Activated CD8-positive, alpha-beta memory T cell treated with anti-CD3 and anti-CD28 coated beads for 36 hours (primary cell): ENCODE measurements around the gene GALNT5. TPM values are rescaled to one million over a fixed set of nuclear protein-coding genes. Genes with fewer than 3 reads are reported as not detected.

Experiments
- CTCF ChIA-PET: fragments of 350-600 bp; sonication (Branson Sonifier 250); formaldehyde crosslinking; loops from one replicate; lab custom pipeline; 2021; ENCODE audit warnings: antibody characterized with exemption; lab: Charles Lee
- POLR2A ChIA-PET: fragments of 350-600 bp; sonication (Branson Sonifier 250); formaldehyde crosslinking; loops from one replicate; lab custom pipeline; 2021; ENCODE audit warnings: antibody characterized with exemption; lab: Charles Lee
- total RNA-seq, 2 experiments: library from RNA; stranded (reverse); gene quantifications; one replicate each; pipeline ENCODE4 v1.2.3, GENCODE V29; 2021

Gene GALNT5
- total RNA-seq, 2 experiments from 2014 or later = not detected

- CTCF ChIA-PET = interaction anchor here (1.9 to 4.4 kb wide), 2 partner anchors 12 to 14 kb away, joined by 5 to 20 read pairs; no protein-coding TSS in a partner anchor
- POLR2A ChIA-PET = no interaction called here
These were observed 58.4 kb downstream of the GALNT5 start for GRCh38 chr2:157315901-157316300.

DNA sequence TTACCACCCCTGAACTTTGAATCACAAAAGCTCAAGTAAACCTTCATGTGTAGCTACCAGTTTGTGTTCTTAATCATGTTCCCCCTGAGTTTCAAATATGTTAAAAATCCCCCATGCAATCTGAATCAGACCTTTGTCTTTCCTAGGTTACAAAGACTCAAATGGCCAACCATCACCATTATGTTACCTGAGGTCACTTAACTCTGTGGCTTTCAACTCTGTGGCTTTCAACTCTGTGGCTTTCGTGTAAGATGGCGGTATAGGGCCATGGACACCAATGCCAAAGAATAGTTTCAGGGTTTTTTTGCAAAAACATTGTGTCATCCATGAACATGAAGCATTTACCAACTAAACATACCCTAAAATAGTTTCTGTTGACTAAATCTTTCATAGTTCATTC lies 61.4 kb downstream of the GALNT5 start:
- CTCF ChIA-PET = interaction anchor here (0.8 to 0.9 kb wide), 2 partner anchors 17 to 310 kb away, joined by 3 read pairs; partner anchors contain the start of gene ACVR1C

GRCh38 chr2:157319795-157320194 lies 62.3 kb downstream of the GALNT5 start:
- CTCF ChIA-PET = no interaction called here
- POLR2A ChIA-PET = no interaction called here

More for the DNA sequence above, 61.4 kb downstream of the GALNT5 start:
- POLR2A ChIA-PET = no interaction called here

- ChIA-PET POLR2A (no interaction called here), CTCF (interaction anchor here (0.7 kb wide), 1 partner anchor 11 kb away, joined by 3 read pairs; no protein-coding TSS in a partner anchor)
These were observed 62.9 kb downstream of the GALNT5 start for GRCh38 chr2:157320409-157320808.

GRCh38 chr2:157321466-157321865 lies 64.0 kb downstream of the GALNT5 start:
- ChIA-PET POLR2A (no interaction called here), CTCF (no interaction called here)

DNA sequence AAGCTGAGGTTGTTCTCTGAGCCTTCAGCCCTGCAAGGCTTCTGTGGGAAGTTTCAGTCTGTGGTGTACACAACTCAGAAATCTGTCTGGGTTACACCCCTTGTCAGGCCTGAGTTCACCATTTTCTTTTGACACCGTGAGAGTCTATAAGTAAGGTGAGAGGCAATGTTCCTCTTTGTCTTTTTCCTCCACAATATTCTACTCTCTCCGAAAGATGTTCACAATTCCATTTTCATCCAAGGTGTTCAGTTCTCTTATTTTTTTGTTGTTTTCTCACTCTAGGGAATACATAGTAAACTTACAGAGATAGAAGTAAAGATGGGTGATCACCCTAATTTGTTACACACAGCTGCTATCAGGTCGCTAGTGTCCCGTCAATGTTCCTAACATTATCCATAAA lies 64.9 kb downstream of the GALNT5 start:
- POLR2A ChIA-PET = no interaction called here

GRCh38 chr2:157324331-157324843 lies 66.9 kb downstream of the GALNT5 start:
- ChIA-PET CTCF (interaction anchor here (1.2 to 1.5 kb wide), 2 partner anchors 22 to 304 kb away, joined by 3 to 4 read pairs; partner anchors contain the start of gene ACVR1C), POLR2A (interaction anchor here (0.6 kb wide), 1 partner anchor 95 kb away, joined by 3 read pairs; no protein-coding TSS in a partner anchor)

More for the DNA sequence above, 64.9 kb downstream of the GALNT5 start:
- CTCF ChIA-PET = no interaction called here

DNA sequence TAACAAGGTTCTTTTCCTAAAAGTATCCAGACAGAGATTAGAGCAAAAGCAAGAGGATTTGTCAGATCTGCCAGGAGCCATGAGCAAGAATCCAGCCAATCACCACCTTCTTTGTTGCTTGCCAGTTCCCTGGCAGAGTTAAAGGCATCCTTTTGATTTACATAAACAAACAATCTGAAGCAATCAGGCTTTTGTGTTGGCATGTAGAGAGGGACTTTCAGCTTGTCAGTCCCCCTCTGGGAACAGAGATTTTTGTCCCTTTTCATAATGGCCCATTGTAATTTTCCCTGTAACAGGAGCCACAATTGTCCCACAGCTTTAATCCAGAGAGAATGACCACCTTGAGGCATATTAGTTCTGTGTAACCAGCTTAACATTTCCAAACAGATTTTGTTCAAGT lies 68.3 kb downstream of the GALNT5 start, which contains the start of gene ERMN:
Gene ERMN (minus strand): TSS at position 39 of the 400 bp plus-strand sequence. CDS start 182 bp downstream, outside the sequence.
- ChIA-PET CTCF (interaction anchor here (0.8 to 2.5 kb wide), 6 partner anchors 10 to 167 kb away, joined by 3 to 9 read pairs (median 3); no protein-coding TSS in a partner anchor), POLR2A (interaction anchor here (1.1 to 1.4 kb wide), 2 partner anchors 85 to 93 kb away, joined by 3 read pairs; no protein-coding TSS in a partner anchor)

GRCh38 chr2:157326698-157327097 lies 69.2 kb downstream of the GALNT5 start:
- ChIA-PET CTCF (interaction anchor here (0.6 to 2.5 kb wide), 12 partner anchors 9 to 212 kb away, joined by 3 to 20 read pairs (median 6); no protein-coding TSS in a partner anchor), POLR2A (interaction anchor here (1.0 to 1.4 kb wide), 4 partner anchors 84 to 114 kb away, joined by 3 to 4 read pairs (median 3); no protein-coding TSS in a partner anchor)

GRCh38 chr2:157327200-157327599 lies 69.7 kb downstream of the GALNT5 start:
- CTCF ChIA-PET = interaction anchor here (0.6 to 2.5 kb wide), 29 partner anchors 8 to 228 kb away, joined by 3 to 20 read pairs (median 3); no protein-coding TSS in a partner anchor
- POLR2A ChIA-PET = interaction anchor here (1.0 to 1.8 kb wide), 6 partner anchors 83 to 116 kb away, joined by 3 to 7 read pairs (median 4); partner anchors contain the start of gene CYTIP

- ChIA-PET POLR2A (interaction anchor here (0.6 to 1.8 kb wide), 7 partner anchors 14 to 116 kb away, joined by 3 to 7 read pairs (median 4); partner anchors contain the start of gene CYTIP), CTCF (interaction anchor here (0.6 to 2.5 kb wide), 30 partner anchors 8 to 228 kb away, joined by 3 to 20 read pairs (median 3); no protein-coding TSS in a partner anchor)
These were observed 70.4 kb downstream of the GALNT5 start for GRCh38 chr2:157327621-157328500.

DNA sequence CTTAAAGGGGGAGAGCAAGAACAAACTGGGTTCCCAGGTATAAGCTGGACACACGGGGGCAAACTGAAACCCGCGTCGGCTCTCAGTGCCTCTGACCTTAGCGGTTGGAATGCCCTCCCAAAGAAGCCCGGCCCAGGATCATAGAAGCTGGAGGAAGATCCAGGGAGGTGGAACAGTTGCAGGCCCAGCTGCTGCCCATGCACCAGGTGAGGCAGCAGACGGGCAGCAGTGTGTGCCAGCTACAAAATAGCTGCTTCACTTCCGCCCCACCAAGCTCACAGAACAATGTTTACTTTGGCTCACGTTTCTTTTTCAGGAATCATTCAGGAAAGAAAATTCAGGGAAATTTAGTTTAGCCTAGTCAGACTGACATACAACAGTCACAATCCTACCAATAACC lies 72.0 kb downstream of the GALNT5 start:
- ChIA-PET CTCF (interaction anchor here (0.6 to 1.0 kb wide), 3 partner anchors 27 to 299 kb away, joined by 3 read pairs; partner anchors contain the start of gene ACVR1C), POLR2A (no interaction called here)

GRCh38 chr2:157333304-157334047 lies 76.0 kb downstream of the GALNT5 start:
- CTCF ChIA-PET = interaction anchor here (1.2 to 2.5 kb wide), 5 partner anchors 17 to 165 kb away, joined by 3 to 7 read pairs (median 5); no protein-coding TSS in a partner anchor
- POLR2A ChIA-PET = interaction anchor here (2.1 kb wide), 1 partner anchor 88 kb away, joined by 6 read pairs; no protein-coding TSS in a partner anchor

DNA sequence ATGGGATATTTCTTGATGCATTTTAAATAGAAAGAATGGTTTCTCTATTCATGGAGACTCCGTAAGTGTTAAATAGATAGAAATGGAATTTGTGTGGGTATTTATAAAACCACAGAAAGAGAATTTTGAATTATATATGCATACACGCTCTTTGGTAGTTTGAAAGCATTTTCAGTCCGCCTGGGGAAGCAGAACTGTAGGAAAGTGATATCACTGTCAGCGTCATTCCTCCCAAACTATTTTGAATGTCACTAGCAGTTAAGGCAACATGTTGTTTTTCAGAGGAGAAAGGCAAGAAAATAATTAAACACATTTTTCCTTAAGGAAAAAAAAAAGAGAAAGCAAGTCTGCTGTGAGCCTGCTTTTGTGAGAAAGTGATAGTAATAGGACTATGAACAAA lies 76.8 kb downstream of the GALNT5 start:
- POLR2A ChIA-PET = interaction anchor here (1.0 kb wide), 1 partner anchor 87 kb away, joined by 3 read pairs; no protein-coding TSS in a partner anchor
- CTCF ChIA-PET = interaction anchor here (0.9 to 2.5 kb wide), 7 partner anchors 7 to 164 kb away, joined by 3 to 9 read pairs (median 5); no protein-coding TSS in a partner anchor

GRCh38 chr2:157334797-157335196 lies 77.3 kb downstream of the GALNT5 start:
- ChIA-PET CTCF (interaction anchor here (0.9 to 2.4 kb wide), 5 partner anchors 8 to 163 kb away, joined by 3 to 9 read pairs (median 3); no protein-coding TSS in a partner anchor), POLR2A (interaction anchor here (1.0 kb wide), 1 partner anchor 87 kb away, joined by 3 read pairs; no protein-coding TSS in a partner anchor)

- CTCF ChIA-PET = interaction anchor here (0.9 to 2.4 kb wide), 11 partner anchors 9 to 158 kb away, joined by 3 to 9 read pairs (median 4); partner anchors contain the start of gene ERMN
These were observed 78.9 kb downstream of the GALNT5 start for GRCh38 chr2:157336137-157337010.

More at GRCh38 chr2:157336137-157337010, 78.9 kb downstream of the GALNT5 start:
- POLR2A ChIA-PET = interaction anchor here (1.0 kb wide), 1 partner anchor 82 kb away, joined by 3 read pairs; no protein-coding TSS in a partner anchor
